ENCODE data around the gene R3HCC1L. TPM values are rescaled to one million over a fixed set of nuclear protein-coding genes. Genes with fewer than 3 reads are reported as not detected.
"Not testable (repeated sequence)": the region's sequence is repeated elsewhere in the genome, so short reads cannot be mapped to it uniquely, and the experiment has no call there.

R3HCC1L gene
- total RNA-seq, 4 donors from 2014 or later = 15.9 to 20.3 (median 18.6) TPM

DNA sequence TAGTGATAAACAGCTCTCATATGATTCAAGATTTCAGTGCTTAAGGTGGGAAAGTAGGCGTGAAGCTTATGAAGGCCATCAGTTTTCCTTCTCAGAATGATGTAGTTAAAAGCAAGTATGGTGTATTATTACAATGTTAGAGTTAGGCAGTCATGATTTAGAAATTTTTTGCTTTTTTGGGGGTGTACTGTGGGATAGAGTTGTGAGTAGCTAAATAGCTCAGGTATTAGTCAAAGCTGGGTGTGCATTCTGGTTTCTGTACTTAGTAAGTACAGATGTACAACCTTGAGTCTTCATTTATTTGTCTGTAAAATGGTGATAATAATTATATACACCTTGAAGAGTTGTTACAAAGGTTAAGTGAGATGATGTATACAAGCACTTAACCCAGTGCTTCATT is 52.2 kb downstream of the R3HCC1L start:
- intact Hi-C loops (cut with DNase I) = no loop called here
- no peak overlapping the region for H3K27ac ChIP-seq
- 95 to 100% methylated on average over 1 of the region's 1 CpG for WGBS, 2 donors
- H3K9me3 ChIP-seq = no peaks in the 10 kb centered on the region
- H3K4me1 ChIP-seq = no peaks in the 10 kb centered on the region
- H3K27me3 ChIP-seq = no peaks in the 10 kb centered on the region
- TF ChIP-seq, protein P1, sequence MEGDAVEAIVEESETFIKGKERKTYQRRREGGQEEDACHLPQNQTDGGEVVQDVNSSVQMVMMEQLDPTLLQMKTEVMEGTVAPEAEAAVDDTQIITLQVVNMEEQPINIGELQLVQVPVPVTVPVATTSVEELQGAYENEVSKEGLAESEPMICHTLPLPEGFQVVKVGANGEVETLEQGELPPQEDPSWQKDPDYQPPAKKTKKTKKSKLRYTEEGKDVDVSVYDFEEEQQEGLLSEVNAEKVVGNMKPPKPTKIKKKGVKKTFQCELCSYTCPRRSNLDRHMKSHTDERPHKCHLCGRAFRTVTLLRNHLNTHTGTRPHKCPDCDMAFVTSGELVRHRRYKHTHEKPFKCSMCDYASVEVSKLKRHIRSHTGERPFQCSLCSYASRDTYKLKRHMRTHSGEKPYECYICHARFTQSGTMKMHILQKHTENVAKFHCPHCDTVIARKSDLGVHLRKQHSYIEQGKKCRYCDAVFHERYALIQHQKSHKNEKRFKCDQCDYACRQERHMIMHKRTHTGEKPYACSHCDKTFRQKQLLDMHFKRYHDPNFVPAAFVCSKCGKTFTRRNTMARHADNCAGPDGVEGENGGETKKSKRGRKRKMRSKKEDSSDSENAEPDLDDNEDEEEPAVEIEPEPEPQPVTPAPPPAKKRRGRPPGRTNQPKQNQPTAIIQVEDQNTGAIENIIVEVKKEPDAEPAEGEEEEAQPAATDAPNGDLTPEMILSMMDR (IDR thresholded peaks at IDR 0.05) = no peak
- no peak for TF ChIP-seq POLR2A (IDR thresholded peaks at IDR 0.05)
- no peak for DNase-seq
- no peak overlapping the region for H3K4me3 ChIP-seq (replicated peaks in 1 of 3)
- H3K36me3 ChIP-seq = peaks cover 0 to 3% of the 10 kb centered on the region in 2 donors

- DNase-seq; H3K4me3 ChIP-seq (replicated peaks in 1 of 3); H3K27me3 ChIP-seq; H3K9me3 ChIP-seq; H3K36me3 ChIP-seq; intact Hi-C loops (cut with DNase I); H3K27ac ChIP-seq; H3K4me1 ChIP-seq: not testable (repeated sequence)
- WGBS, 2 donors = 93 to 97% methylated on average over 4 of the region's 4 CpGs
These were observed 56.3 kb downstream of the R3HCC1L start for GRCh38 chr10:98190773-98191172.

GRCh38 chr10:98193037-98193436 is 58.6 kb downstream of the R3HCC1L start:
- Histone ChIP-seq H3K36me3 (no peaks in the 10 kb centered on the region), H3K4me3 (replicated peaks in 1 of 3) (no peak overlapping the region), H3K4me1 (no peaks in the 10 kb centered on the region), H3K27ac (no peak overlapping the region), H3K27me3 (no peaks in the 10 kb centered on the region), H3K9me3 (no peaks in the 10 kb centered on the region)
- intact Hi-C loops (cut with DNase I) = no loop called here
- no peak for DNase-seq
- 93 to 95% methylated on average over 2 of the region's 2 CpGs for WGBS, 2 donors
- no peak for TF ChIP-seq POLR2A (IDR thresholded peaks at IDR 0.05)
- TF ChIP-seq, protein P1 (IDR thresholded peaks at IDR 0.05) = no peak

DNA sequence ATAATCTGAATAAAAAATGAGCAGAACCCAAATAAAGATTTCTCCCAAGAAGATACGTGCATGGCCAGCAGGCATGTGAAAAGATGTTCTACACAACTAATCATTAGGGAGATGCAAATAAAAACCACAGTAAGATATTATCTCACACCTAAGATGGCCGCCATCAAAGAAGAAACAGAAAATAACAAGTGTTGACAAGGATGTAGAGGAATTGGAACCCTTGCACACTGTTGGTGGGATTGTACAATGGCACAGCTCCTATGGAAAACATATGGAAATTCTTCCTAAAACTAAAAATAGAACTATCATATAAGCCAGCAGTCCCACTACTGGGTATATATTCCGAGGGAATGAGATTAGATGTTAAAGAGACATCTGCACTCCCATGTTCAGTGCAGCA is 60.2 kb downstream of the R3HCC1L start:
- Histone ChIP-seq H3K4me1 (no peaks in the 10 kb centered on the region), H3K27me3 (no peaks in the 10 kb centered on the region), H3K36me3 (no peaks in the 10 kb centered on the region), H3K9me3 (no peaks in the 10 kb centered on the region), H3K27ac (no peak overlapping the region), H3K4me3 (replicated peaks in 1 of 3) (no peak overlapping the region)
- no peak for DNase-seq
- WGBS, 2 donors = 90 to 95% methylated on average over 3 of the region's 3 CpGs
- intact Hi-C loops (cut with DNase I) = no loop called here
- TF ChIP-seq, protein P1 (IDR thresholded peaks at IDR 0.05) = no peak
- no peak for TF ChIP-seq POLR2A (IDR thresholded peaks at IDR 0.05)

GRCh38 chr10:98195120-98195519 is 60.7 kb downstream of the R3HCC1L start:
- Histone ChIP-seq H3K4me3 (replicated peaks in 1 of 3) (no peak overlapping the region), H3K36me3 (no peaks in the 10 kb centered on the region), H3K9me3 (no peaks in the 10 kb centered on the region), H3K27ac (no peak overlapping the region), H3K27me3 (no peaks in the 10 kb centered on the region), H3K4me1 (no peaks in the 10 kb centered on the region)
- intact Hi-C loops (cut with DNase I) = no loop called here
- 67 to 87% methylated on average over 1 of the region's 1 CpG for WGBS, 2 donors
- DNase-seq = no peak
- TF ChIP-seq, protein P1 (IDR thresholded peaks at IDR 0.05) = no peak
- TF ChIP-seq POLR2A (IDR thresholded peaks at IDR 0.05) = no peak

DNA sequence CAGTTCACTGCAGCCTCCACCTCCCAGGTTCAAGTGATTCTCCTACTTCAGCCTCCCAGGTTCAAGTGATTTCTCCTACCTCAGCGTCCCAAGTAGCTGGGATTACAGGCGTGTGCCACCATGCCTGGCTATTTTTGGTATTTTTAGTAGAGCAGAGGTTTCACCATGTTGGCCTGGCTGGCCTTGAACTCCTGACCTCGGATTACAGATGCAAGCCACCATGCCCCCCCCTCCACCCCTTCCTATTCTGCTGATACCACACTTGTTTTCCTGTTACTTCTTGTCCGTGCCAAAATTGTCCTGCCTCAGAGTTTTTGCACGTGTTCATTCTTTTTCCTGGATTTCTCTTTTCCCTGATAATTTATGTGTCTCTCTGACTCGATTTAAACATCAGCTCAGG is 62.5 kb downstream of the R3HCC1L start:
- WGBS, 2 donors = 81 to 82% methylated on average over 6 of the region's 6 CpGs
- H3K27me3 ChIP-seq = no peaks in the 10 kb centered on the region
- H3K4me1 ChIP-seq = no peaks in the 10 kb centered on the region
- TF ChIP-seq POLR2A (IDR thresholded peaks at IDR 0.05) = no peak
- TF ChIP-seq, protein P1 (IDR thresholded peaks at IDR 0.05) = no peak
- no peak overlapping the region for H3K4me3 ChIP-seq (replicated peaks in 1 of 3)
- no peaks in the 10 kb centered on the region for H3K9me3 ChIP-seq
- no peak overlapping the region for H3K27ac ChIP-seq
- H3K36me3 ChIP-seq = no peaks in the 10 kb centered on the region
- intact Hi-C loops (cut with DNase I) = no loop called here
- DNase-seq = no peak

Data from thyroid gland (tissue), 4 donors.